ENCODE measurements around the gene ACVR2A.

- no peak for TF ChIP-seq POLR2A (IDR thresholded peaks at IDR 0.05)
- no peak for TF ChIP-seq CTCF (IDR thresholded peaks at IDR 0.05)
Measured at GRCh38 chr2:147916723-147917122, 71.9 kb downstream of the ACVR2A start.
